ENCODE results near the gene PCNT.

DNA sequence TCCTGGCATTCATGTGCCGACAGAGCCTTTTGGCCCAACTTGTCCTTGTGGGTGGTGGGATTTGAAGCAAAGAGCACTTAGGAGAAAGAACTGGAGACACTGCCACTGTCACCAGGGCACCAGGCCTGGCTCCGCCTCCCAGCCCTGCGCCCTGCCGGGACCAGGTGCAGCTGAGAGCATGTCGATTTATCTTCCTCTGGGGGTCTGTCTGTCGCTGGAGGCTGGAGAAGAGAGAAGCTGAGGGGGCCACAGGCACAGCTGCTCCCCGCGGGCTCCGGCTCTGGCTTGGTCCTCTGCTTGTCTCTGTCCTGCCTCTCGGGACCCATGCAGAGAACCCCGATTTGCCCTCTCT lies 28.2 kb downstream of the PCNT start:
- TF ChIP-seq, protein P1, sequence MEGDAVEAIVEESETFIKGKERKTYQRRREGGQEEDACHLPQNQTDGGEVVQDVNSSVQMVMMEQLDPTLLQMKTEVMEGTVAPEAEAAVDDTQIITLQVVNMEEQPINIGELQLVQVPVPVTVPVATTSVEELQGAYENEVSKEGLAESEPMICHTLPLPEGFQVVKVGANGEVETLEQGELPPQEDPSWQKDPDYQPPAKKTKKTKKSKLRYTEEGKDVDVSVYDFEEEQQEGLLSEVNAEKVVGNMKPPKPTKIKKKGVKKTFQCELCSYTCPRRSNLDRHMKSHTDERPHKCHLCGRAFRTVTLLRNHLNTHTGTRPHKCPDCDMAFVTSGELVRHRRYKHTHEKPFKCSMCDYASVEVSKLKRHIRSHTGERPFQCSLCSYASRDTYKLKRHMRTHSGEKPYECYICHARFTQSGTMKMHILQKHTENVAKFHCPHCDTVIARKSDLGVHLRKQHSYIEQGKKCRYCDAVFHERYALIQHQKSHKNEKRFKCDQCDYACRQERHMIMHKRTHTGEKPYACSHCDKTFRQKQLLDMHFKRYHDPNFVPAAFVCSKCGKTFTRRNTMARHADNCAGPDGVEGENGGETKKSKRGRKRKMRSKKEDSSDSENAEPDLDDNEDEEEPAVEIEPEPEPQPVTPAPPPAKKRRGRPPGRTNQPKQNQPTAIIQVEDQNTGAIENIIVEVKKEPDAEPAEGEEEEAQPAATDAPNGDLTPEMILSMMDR (IDR thresholded peaks at IDR 0.05; ENCODE audit: low read depth, low read length, poor library complexity, severe bottlenecking), result no peak
- TF ChIP-seq EZH2phosphoT487 (IDR thresholded peaks at IDR 0.05; ENCODE audit: borderline replicate concordance, low read length), result no peak

Measured in DOHH2 (cell line).